Astrocyte (in vitro differentiated cells and primary cell): Measurements from ENCODE around the gene LRMDA.

Experiments
- CTCF ChIP-seq: IDR thresholded peaks from 2 replicates; pipeline ENCODE4 v1.5.1; 2011; ENCODE audit warnings: low read depth, mild to moderate bottlenecking, inconsistent platforms, low read length, moderate library complexity; ENCODE audit not compliant: insufficient read depth
- EZH2 ChIP-seq: IDR thresholded peaks from 2 replicates; pipeline ENCODE4 v1.6.1; 2012; ENCODE audit warnings: mild to moderate bottlenecking, low read length, inconsistent platforms; ENCODE audit not compliant: insufficient read depth

DNA sequence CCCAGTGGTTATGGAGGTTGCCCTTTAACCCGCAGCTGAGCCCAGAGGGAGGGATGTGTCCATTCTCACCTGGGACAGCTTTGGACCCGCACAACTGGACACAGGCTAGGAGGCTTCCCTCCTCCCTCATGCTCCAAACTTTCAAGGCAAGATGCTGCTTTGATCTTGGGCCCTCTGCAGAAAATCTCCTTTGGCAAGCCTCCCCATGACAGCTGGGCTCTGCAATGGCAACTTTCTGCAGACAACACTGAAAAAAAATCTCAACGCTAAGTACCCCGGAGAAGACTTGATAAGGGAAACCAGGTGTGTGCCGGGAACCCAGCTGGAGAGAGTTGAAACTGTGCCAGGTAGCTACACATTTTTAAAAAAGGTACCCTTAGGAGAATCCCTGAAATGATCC, 610.1 kb downstream of the LRMDA start:
- TF ChIP-seq CTCF (no peak), EZH2 (no peak)
